GM19324 (cell line): ENCODE measurements around the gene BBS9.

ENCODE experiments used
- ATAC-seq: cut with Tn5 transposase; IDR thresholded peaks from one replicate; pipeline ENCODE4 v1.9.1; 2021; ENCODE audit warnings: mild to moderate bottlenecking, moderate library complexity; ENCODE audit not compliant: unreplicated experiment, low FRiP score

BBS9 gene

DNA sequence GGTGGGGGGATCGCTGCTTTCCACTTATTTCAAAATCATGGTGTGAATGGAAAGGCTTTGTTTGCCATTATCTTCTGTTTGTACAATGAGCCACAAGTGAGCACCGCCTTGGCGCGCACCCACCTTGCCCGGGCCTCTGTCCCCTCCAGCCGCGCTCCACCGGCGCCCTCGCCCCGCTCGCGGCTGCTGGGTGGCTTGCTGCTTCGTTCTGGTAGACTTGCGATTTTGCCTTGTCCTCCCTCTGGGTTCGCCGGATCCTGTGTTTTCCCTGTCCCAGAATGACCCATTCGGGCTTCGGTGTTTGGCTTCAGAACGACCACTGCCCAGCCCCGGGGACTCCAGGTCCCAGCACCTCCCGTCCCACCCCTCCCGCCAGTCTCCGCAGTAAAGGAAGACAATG is 503.0 kb downstream of the BBS9 start:
- no peak for ATAC-seq

DNA sequence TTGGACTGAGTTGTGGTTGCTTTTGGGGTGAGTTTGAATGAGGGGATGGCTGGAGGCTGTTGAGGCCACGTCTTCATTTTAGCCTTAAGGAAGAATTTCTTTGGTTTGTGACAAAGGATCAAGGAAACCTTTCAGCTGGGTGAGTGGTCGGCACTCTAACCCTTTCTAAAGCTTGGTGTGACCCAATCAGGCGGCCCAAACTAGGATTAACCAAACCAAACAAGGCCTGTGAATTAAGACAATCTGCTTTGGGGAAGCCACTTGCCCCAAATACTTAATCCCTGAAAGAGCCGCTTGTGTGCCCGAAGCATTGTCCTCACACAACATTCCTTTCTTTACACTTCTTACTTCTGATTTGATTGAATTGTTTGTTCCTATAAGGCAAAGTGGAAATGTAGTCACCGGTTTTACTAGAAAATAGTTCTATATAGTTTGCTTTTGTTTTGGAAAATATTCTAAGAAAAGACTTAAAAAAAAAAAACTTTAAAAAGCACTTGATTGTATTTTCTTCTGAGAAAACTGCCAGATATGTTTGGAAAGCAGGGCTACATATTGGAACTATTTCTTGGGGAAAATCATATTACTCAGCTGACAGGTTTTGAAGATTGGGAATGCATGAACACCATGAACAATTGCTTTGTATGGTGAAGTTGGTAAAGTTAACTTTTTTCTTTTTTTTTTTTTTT is 503.6 kb downstream of the BBS9 start:
- no peak for ATAC-seq

DNA sequence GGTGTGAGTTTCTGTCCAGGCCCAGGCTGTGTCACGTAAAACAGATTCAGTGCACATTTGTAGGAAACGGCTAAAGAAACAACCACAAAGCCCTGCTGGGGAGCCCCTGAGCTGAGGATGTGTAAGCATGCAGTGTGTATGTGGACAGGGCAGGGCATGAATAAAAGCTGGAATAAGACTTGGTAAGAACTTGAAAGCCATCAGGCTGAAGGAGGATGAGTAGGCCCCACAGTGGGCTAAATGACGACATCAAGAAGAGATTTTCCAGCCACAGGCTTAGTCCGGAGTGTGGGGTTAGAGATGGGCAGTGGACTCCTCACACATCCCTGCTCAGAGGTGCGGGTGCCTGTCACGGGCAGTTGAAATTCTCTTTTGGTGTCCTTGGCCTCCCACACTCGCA is 505.2 kb downstream of the BBS9 start:
- ATAC-seq: no peak

DNA sequence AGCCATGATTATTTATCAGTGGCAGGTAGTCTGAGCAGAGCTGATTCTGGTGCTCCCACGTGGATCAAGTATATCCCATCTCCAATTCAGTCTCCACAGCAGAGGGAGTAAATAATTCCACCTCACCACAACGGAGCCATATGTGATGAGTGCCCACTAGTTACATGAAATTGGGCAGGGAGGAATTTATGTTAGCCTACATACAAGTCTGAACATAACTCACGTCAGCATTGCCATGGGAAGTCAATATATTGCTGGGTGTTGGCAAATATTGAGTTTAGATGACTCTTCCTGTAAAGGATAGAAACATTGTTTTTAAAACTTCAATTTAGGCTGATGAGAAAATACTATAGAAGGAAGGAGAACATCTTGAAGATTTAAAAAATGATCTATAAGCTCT is 507.0 kb downstream of the BBS9 start:
- ATAC-seq: no peak

DNA sequence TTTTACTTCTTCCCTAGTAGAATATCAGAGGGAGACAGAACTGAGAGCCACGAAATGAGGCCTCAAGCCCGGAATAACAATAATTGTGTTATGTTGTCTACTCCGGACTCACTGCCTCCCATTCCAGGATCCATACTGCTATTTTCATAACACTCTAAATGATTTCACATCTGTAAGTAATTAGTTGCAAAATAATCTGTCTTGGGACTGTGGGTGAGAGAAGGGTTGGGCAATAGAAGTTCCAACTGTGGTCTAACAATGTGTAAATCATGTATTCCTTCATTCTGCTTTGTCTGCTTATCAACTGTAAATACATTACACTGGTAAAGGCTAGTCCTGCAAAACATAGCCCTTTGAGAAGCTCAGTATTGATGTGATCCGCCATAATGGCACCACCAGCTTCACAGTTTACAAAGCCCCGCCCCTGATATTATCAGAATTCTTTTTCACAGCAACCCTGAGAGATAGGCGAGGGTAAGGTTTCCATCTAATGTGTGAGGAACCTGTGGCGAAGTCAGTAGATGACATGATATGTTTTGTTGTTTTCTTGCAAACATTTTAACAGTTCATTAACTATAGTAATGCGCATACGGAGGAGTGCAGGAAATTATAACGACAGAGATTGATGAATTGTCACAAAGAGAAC is 510.3 kb downstream of the BBS9 start:
- ATAC-seq: no peak

DNA sequence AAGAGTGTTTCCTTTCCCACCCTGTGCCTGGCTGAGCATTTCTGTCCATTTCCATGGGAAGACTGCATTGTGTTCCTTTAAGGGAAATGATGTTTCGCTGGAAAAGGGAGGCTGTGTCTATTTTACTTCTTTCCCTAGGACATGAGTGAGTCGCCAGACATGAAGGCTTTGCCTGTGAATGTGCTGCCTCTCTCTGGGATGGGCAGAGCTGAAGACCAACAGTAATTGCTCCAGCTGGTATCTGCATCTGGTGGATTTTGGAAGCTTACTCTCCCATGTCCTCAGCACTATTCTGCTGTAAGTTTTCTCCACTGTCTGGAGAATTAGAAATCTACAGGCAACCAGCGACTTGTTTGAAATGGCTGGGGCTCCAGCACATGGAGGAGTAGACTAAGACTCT is 511.4 kb downstream of the BBS9 start:
- no peak for ATAC-seq

DNA sequence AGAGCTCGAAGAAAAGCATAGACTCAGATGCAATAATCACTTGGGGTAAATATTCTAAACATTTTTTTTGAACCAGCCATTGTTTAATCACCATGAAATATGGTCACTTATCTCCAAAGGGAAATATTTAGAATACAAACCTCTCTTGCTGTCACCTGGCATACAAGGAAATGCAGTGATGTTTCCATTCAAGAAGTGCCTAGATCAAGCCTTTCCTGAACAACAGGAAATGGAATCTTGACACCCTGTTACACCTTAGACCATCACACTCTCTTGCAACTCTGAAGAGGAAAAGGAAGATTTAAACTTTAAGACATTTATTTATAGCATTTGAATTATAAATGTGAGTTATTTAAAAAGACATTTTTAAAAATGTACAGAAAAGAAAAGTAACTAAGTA is 512.9 kb downstream of the BBS9 start:
- ATAC-seq: no peak

DNA sequence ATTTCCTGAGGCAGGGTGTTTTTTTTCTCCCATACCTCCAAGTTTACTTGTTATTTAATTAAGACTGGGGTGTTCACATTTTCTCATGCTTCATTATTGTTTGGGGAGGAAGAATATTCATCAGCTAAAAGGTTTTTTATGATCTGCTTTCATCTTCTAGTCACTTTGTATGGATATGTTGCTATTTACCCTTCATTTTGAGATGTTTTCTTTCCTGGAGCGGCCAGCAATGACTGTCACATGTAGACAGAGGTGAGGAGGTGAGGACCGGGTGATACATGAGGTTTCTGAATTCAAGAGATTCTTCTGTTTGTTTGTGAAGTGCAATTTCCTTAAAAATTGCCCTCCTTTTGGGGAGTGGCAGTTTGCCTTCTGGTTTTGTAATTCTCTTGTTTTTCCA is 514.2 kb downstream of the BBS9 start:
- no peak for ATAC-seq

DNA sequence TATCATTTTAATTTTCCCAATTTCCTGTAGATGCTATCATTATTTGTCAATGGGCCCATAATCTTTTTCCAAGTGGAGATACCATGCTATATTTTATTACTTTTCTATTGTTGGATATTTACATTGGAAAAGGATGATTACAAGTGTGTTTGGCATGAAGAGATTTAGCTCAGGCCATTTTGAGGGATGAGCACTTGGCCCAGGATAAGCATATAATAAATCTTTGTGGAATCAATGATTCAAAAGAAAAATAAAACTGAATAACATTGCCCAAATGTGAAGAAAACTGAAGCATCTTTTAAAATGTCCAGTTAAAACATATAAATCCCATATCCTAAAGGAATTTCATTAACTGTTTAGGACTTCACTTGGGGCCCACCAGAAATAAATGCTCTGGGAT is 515.1 kb downstream of the BBS9 start:
- no peak for ATAC-seq

DNA sequence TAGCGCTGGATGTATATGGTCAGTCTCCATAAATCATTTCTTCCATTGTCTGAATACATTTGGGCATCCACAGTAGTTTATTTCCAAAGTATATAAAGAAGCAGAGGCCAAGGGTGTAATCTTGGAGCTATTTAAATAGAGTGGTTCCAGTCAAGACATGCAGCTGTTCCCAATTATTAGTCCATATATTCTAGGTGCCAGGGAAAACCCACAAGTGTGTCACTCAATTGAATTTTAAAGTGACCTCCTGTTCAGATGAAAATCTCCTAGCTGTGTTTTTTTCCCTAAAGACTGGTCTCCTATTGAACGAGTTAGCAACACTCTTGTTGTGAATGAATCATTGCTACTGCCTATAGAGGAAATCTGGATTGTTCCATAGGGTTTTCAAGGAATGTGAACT is 515.7 kb downstream of the BBS9 start:
- no peak for ATAC-seq

DNA sequence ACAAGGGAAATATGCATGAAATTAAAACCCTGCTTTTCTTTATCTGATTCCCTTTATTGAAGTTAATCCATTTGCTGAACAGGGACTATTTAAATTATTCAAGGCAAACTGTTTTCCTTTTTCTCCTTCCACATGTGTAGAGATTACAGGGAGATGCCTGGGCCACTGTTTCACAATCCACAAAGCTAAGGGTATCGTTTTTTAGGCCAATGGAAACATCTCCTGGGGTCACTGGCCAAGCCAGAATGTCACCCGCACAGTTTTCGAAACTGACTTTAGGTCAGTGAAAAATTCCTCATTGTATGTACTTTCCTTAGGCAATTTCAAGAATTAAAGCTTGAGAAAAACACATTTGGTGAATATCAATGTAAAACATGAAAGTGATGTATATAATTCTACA is 516.8 kb downstream of the BBS9 start:
- no peak for ATAC-seq

DNA sequence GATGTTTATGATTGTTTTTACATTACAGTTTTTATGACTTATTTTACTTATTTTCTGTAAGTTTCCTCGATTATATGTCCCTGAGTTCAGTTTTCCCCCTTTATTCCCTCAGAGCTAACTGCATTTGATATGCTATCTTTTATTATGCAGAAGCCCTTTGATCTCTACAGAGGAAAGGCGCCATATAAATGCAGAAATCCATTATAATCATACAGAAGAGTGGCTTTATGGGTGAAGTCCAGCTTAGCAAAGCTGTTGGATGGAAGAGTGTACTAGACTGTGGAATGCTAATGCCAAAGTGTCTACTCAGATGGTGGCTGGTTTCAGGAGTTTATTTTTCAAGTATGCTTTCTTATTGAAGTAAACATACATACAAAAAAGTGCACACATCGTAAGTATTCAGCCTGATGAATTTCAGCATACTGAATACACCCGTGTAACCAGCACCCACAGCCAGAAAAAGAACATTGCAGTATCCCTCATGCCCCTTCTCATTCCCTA is 517.6 kb downstream of the BBS9 start:
- no peak for ATAC-seq

DNA sequence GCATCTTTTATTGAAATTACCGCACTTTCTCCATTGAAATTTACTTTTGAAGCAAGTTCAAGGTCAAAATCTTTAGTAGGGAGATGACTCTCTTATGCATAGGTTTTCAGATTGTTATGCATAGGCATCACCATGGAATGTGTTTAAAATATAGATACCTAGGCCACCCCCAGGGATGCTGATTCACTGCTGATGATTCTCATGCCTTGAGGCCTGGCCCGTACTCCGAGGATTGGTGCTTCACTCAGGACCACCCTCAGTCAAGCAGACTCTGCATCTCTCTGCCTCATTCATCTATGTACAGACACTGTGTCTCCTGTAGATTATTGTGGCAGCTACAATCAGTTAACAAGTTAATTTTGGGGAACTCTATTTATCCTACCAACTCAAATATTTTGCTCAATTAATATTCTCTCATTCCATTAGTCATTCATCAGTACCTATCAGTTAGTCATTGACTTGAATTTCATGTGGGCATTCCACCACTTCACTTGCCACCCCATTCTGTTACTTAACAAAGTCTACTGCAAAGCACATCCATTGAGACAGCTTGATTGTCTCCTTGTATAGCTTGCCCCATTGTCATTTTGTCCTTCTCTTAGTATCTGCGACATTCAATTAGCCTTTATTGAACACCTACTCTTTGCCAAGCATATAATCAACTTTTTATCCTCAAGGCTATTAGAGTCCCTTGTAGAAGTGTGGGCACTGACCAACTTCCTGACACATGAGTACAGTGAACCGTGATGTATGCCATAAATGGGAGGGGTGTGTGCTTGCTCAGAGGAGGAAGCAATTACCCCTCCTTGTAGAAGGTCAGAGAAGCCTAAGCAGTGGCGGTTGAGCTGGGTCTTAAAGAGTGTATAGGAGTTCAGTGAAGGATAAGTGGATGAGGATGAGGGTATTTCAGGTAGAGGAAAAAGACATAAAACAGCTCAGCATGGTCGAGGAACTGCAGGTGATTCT is 520.4 kb downstream of the BBS9 start:
- no peak for ATAC-seq

DNA sequence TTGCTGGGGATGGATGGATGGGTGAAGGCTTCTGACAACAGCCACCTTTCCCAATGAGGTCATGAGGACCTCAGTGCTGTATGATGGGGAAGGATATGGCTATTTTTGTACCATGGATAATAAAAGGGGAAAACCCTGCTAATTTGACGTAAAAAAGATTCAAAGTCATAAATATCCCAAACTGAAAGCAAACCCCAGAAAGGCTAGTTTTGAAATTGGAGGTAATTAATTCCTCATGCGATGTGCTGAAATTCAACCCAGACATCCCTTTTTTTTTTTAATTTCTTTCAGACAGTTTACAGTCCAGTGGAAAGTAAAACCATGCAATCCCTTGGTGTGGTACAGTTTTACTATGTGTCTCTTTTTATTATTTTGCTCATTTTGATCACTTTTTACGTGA is 521.5 kb downstream of the BBS9 start:
- no peak for ATAC-seq

DNA sequence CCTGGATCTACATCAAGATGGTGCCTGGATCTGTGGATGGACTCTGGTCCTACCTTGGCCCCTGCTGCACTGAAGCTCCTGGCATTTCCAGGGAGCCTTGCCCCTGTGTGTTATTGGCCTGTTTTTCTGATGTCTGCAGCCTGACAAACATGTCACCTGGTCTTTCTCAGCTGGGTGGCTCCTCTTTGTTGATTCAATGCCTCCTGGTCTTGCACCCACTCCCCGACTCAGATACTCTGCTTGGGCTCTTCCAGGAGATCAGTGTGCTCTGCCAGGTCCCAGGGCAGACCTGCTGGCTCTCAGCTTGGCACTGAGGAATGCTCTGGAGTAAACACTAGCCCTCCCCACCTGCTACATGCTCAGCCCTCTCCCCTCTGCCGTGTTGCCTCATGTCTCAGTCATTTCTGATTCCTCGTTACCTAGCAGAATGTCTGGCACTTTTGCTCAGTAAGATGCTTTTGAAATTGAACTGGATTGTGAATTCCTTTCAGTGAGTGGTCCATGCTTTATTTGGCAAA is 522.7 kb downstream of the BBS9 start:
- no peak for ATAC-seq

DNA sequence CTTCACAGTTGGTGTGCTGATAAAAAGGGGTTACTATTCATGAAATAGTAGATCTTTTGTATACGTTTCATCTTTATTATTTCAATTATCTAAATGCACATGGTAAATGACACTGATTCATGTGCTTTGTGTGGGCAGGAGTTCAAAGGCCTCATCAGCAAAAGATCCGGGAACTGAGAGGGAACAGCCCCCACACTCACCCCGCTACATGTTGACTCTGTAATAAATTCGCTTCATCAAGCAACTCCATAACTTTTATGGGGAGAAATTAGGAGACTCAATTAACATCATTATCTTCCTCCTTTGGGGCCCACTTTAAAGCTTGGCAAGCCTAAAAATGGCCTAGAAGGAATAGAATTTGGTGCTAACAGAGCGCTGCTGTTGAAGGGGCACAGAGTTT is 525.3 kb downstream of the BBS9 start:
- no peak for ATAC-seq
